G401 (cell line): ENCODE data around the gene CCNB3. TPM values are rescaled to one million over a fixed set of nuclear protein-coding genes. Genes with fewer than 3 reads are reported as not detected.
"Not testable (repeated sequence)": the region's sequence is repeated elsewhere in the genome, so short reads cannot be mapped to it uniquely, and the experiment has no call there.

Experiments used
- DNase-seq: peaks from one replicate; pipeline ENCODE4 v3.0.0-alpha.2; 2015; ENCODE audit warnings: low spot score
- in situ Hi-C: cut with HindIII; loops from 2 replicates; pipeline ENCODE4 v1.10.0; 2016; ENCODE audit warnings: low sequenced_read_pairs, mixed read lengths
- total RNA-seq: library from RNA; depleted of rRNA; stranded (reverse); fragments of >200 nt; shearing (Covaris generic); gene quantifications from 2 replicates; pipeline ENCODE4 v1.2.3, GENCODE V29; 2014; rRNA removed

The CCNB3 gene
- not detected in 2 replicates for total RNA-seq

GRCh38 chrX:50204364-50204899 lies at the start of gene CCNB3:
TSS of gene CCNB3 (plus strand) at chrX:50204765. CDS start at chrX:50285164, 80,399 bp downstream.
- in situ Hi-C loops = no loop called here
- peak; percentile 75 for DNase-seq

GRCh38 chrX:50157545-50158135 lies 46.9 kb upstream of the CCNB3 start:
- DNase-seq = no peak

GRCh38 chrX:50158593-50158992 lies 46.0 kb upstream of the CCNB3 start:
- in situ Hi-C loops = no loop called here
- no peak for DNase-seq

More at GRCh38 chrX:50157545-50158135, 46.9 kb upstream of the CCNB3 start:
- in situ Hi-C loops = no loop called here

GRCh38 chrX:50161127-50161526 lies 43.4 kb upstream of the CCNB3 start:
- no peak for DNase-seq
- in situ Hi-C loops = no loop called here

- in situ Hi-C loops = no loop called here
These were observed 38.8 kb upstream of the CCNB3 start for GRCh38 chrX:50165727-50166126.

GRCh38 chrX:50167366-50167765 lies 37.2 kb upstream of the CCNB3 start:
- in situ Hi-C loops = no loop called here
- DNase-seq = no peak

More at GRCh38 chrX:50165727-50166126, 38.8 kb upstream of the CCNB3 start:
- DNase-seq = no peak

GRCh38 chrX:50168241-50168687 lies 36.3 kb upstream of the CCNB3 start:
- DNase-seq = no peak
- in situ Hi-C loops = no loop called here

GRCh38 chrX:50169717-50170116 lies 34.8 kb upstream of the CCNB3 start:
- no peak for DNase-seq
- in situ Hi-C loops = no loop called here

GRCh38 chrX:50180073-50180940 lies 24.3 kb upstream of the CCNB3 start:
- no peak for DNase-seq
- in situ Hi-C loops = no loop called here

GRCh38 chrX:50183891-50184290 lies 20.7 kb upstream of the CCNB3 start:
- DNase-seq = no peak
- in situ Hi-C loops = no loop called here

GRCh38 chrX:50188859-50189600 lies 15.5 kb upstream of the CCNB3 start:
- DNase-seq = no peak
- in situ Hi-C loops = no loop called here

GRCh38 chrX:50198348-50198747 lies 6.2 kb upstream of the CCNB3 start:
- in situ Hi-C loops = no loop called here
- DNase-seq = no peak

- DNase-seq = no peak
- in situ Hi-C loops = no loop called here
These were observed 3.7 kb upstream of the CCNB3 start, which contains the start of gene AKAP4 for GRCh38 chrX:50200907-50201306. TSS of gene AKAP4 (minus strand) at chrX:50201007. CDS start at chrX:50200889, 118 bp downstream.

GRCh38 chrX:50202539-50202938 lies 2.0 kb upstream of the CCNB3 start:
- in situ Hi-C loops = no loop called here
- DNase-seq = no peak

- in situ Hi-C loops = no loop called here
- DNase-seq = peak; percentile 3
These were observed 2.2 kb downstream of the CCNB3 start for GRCh38 chrX:50206753-50207152.

- in situ Hi-C loops = no loop called here
These were observed 6.9 kb downstream of the CCNB3 start for GRCh38 chrX:50211510-50211909.

GRCh38 chrX:50281253-50281652 lies 76.7 kb downstream of the CCNB3 start:
- no peak for DNase-seq
- in situ Hi-C loops = no loop called here

More at GRCh38 chrX:50211510-50211909, 6.9 kb downstream of the CCNB3 start:
- peak; percentile 2 for DNase-seq

- no peak for DNase-seq
- in situ Hi-C loops = no loop called here
These were observed 122.7 kb downstream of the CCNB3 start for GRCh38 chrX:50327235-50327634.

GRCh38 chrX:50332668-50333067 lies 128.1 kb downstream of the CCNB3 start:
- DNase-seq, in situ Hi-C loops: not testable (repeated sequence)
